ENCODE results near the gene SELENBP1. TPM values are rescaled to one million over a fixed set of nuclear protein-coding genes. Genes with fewer than 3 reads are reported as not detected.
"Not testable (repeated sequence)": the region's sequence is repeated elsewhere in the genome, so short reads cannot be mapped to it uniquely, and the experiment has no call there.

Gene SELENBP1
- total RNA-seq, 3 donors from 2014 or later = 914 to 2,582 (median 1,654) TPM

- intact Hi-C loops (cut with DNase I, micrococcal nuclease) = no loop called here
- ATAC-seq (no peak), DNase-seq (no peak)
- Histone ChIP-seq H3K4me1 (ENCODE audit: low read depth) (peaks cover 20% of the 10 kb centered on the region), H3K36me3 (ENCODE audit: low read depth) (peaks cover 7% of the 10 kb centered on the region), H3K4me3 (no peak overlapping the region), H3K9me3 (no peaks in the 10 kb centered on the region)
- no peak for TF ChIP-seq CTCF (IDR thresholded peaks at IDR 0.05)
Measured at GRCh38 chr1:151402764-151403163, 30.3 kb upstream of the SELENBP1 start.

- DNase-seq (no peak), ATAC-seq (no peak)
- Histone ChIP-seq H3K9me3 (no peaks in the 10 kb centered on the region), H3K36me3 (ENCODE audit: low read depth) (peaks cover 4% of the 10 kb centered on the region), H3K4me3 (no peak overlapping the region), H3K4me1 (ENCODE audit: low read depth) (peaks cover 20% of the 10 kb centered on the region)
- intact Hi-C loops (cut with DNase I, micrococcal nuclease) = no loop called here
- no peak for TF ChIP-seq CTCF (IDR thresholded peaks at IDR 0.05)
Measured at GRCh38 chr1:151401860-151402259, 29.4 kb upstream of the SELENBP1 start.

GRCh38 chr1:151401125-151401788 lies 28.8 kb upstream of the SELENBP1 start:
- ATAC-seq (no peak), DNase-seq (no peak)
- no peak for TF ChIP-seq CTCF (IDR thresholded peaks at IDR 0.05)
- intact Hi-C loops (cut with DNase I, micrococcal nuclease) = no loop called here
- no peak overlapping the region for H3K4me3 ChIP-seq
- H3K9me3 ChIP-seq = no peaks in the 10 kb centered on the region
- peaks cover 4% of the 10 kb centered on the region for H3K36me3 ChIP-seq (ENCODE audit: low read depth)
- peaks cover 20% of the 10 kb centered on the region for H3K4me1 ChIP-seq (ENCODE audit: low read depth)

GRCh38 chr1:151399324-151400171 lies 27.0 kb upstream of the SELENBP1 start, which contains the start of gene PSMB4:
Gene PSMB4, plus strand, starts transcription at chr1:151399573. Its CDS starts 15 bp downstream, at chr1:151399588.
- peak; percentile 27 for TF ChIP-seq CTCF (IDR thresholded peaks at IDR 0.05)
- H3K4me3 ChIP-seq = peak within 1 kb of the TSS; percentile 86
- peak; percentile 98 for ATAC-seq
- no peaks in the 10 kb centered on the region for H3K9me3 ChIP-seq
- peaks cover 20% of the 10 kb centered on the region for H3K4me1 ChIP-seq (ENCODE audit: low read depth)
- peaks cover 4% of the 10 kb centered on the region for H3K36me3 ChIP-seq (ENCODE audit: low read depth)
- DNase-seq = peak; percentile 73 to 90 (median 79)
- intact Hi-C loops (cut with DNase I, micrococcal nuclease) = no loop called here

- intact Hi-C loops (cut with DNase I, micrococcal nuclease); H3K9me3 ChIP-seq; DNase-seq; ATAC-seq; H3K4me3 ChIP-seq; H3K36me3 ChIP-seq (ENCODE audit: low read depth): not testable (repeated sequence)
- H3K4me1 ChIP-seq (ENCODE audit: low read depth) = peaks cover 17% of the 10 kb centered on the region
Measured at GRCh38 chr1:151396265-151396664, 23.8 kb upstream of the SELENBP1 start.

- H3K9me3 ChIP-seq = no peaks in the 10 kb centered on the region
- TF ChIP-seq CTCF (IDR thresholded peaks at IDR 0.05) = no peak
- no peaks in the 10 kb centered on the region for H3K36me3 ChIP-seq (ENCODE audit: low read depth)
- ATAC-seq (no peak), DNase-seq (no peak)
- intact Hi-C loops (cut with DNase I, micrococcal nuclease) = no loop called here
- peaks cover 3% of the 10 kb centered on the region for H3K4me1 ChIP-seq (ENCODE audit: low read depth)
- no peak overlapping the region for H3K4me3 ChIP-seq
Measured at GRCh38 chr1:151393583-151393982, 21.1 kb upstream of the SELENBP1 start.
